GM12864 (cell line): ENCODE measurements around the gene AGRN.

ENCODE experiments used
- DNase-seq: peaks from one replicate; pipeline ENCODE4 v3.0.0-alpha.2; 2011; ENCODE audit warnings: low read depth
- H3K4me3 ChIP-seq: 2 replicates; pipeline ENCODE4 v1.5.1; 2011; ENCODE audit warnings: mild to moderate bottlenecking, low read depth, low read length, control low read depth
- CTCF ChIP-seq: IDR thresholded peaks from 2 replicates; pipeline ENCODE4 v1.5.1; 2011; ENCODE audit warnings: low read depth, mild to moderate bottlenecking, moderate library complexity, low read length, control low read depth, inconsistent platforms; ENCODE audit errors: missing control alignments

The AGRN gene

DNA sequence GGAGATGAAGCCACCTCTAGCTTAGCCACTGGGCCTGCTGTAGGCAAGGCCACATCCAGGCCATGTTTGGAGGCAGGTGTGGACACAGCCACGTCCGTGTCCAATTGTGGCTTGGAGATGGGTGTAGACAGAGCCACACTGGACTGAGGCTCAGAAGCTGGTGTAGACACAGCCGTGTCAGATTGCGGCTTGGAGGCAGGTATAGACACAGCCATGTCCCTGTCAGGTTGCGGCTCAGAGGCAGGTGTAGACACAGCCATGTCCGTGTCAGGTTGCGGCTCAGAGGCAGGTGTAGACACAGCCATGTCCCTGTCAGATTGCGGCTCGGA, 40.2 kb upstream of the AGRN start:
- no peak overlapping the region for H3K4me3 ChIP-seq
- DNase-seq, result no peak
- TF ChIP-seq CTCF, result no peak

- no peak for TF ChIP-seq CTCF
- no peak overlapping the region for H3K4me3 ChIP-seq
These were observed 39.8 kb upstream of the AGRN start for GRCh38 chr1:980137-980571.

GRCh38 chr1:980602-981395, 39.1 kb upstream of the AGRN start:
- TF ChIP-seq CTCF, result no peak
- H3K4me3 ChIP-seq, result no peak overlapping the region
- DNase-seq, result no peak

More at GRCh38 chr1:980137-980571, 39.8 kb upstream of the AGRN start:
- DNase-seq, result no peak

DNA sequence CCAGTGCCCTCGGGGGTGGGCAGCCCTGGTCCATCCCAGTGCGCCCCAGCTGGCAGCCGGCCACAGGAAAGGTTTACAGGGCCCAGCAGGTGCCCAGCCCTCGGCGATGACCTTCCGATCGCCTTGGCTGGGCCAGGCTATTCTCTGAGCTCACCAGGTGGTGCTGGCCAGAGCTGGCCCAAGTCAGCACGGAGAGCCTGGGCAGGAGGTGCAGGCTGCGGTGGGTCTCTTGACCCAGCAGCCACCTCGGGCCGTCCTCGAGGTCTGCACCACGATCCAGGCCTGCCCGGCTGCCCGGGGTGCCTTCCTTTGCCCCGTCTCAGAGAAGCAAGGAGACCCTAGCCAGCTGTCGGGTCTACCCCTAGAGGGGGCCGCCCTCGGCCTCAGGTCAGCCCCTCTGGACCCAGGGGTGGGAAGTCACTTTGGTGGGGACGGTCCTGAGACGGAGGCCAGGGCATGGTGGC, 38.4 kb upstream of the AGRN start:
- DNase-seq, result no peak
- no peak overlapping the region for H3K4me3 ChIP-seq
- no peak for TF ChIP-seq CTCF

- TF ChIP-seq CTCF, result no peak
- H3K4me3 ChIP-seq, result no peak within 1 kb of the TSS
- no peak for DNase-seq
These were observed 37.9 kb upstream of the AGRN start, which contains the start of gene PERM1 for GRCh38 chr1:981955-982558. TSS of gene PERM1 (minus strand) at chr1:982093. CDS start at chr1:981029, 1,064 bp downstream.

GRCh38 chr1:982765-983436, 37.0 kb upstream of the AGRN start:
- DNase-seq, result no peak
- TF ChIP-seq CTCF, result no peak
- no peak overlapping the region for H3K4me3 ChIP-seq
